Mesendoderm (in vitro differentiated cells): ENCODE data around the gene STX8.

ENCODE experiments used
- DNase-seq: peaks from one replicate; pipeline ENCODE4 v3.0.0; 2013
- H2AK5ac ChIP-seq: 2 replicates; pipeline ENCODE4 v1.6.1; 2013; ENCODE audit warnings: low read length, inconsistent platforms
- H2BK120ac ChIP-seq: 2 replicates; pipeline ENCODE4 v1.6.1; 2013; ENCODE audit warnings: low read depth, mild to moderate bottlenecking, low read length, moderate library complexity, mixed read lengths
- H2BK15ac ChIP-seq: replicated peaks from 2 replicates; pipeline ENCODE4 v1.6.1; 2013; ENCODE audit warnings: low read depth, mild to moderate bottlenecking, moderate library complexity
- H2BK5ac ChIP-seq: 2 replicates; pipeline ENCODE4 v1.6.1; 2013; ENCODE audit warnings: low read length, inconsistent platforms
- H3K18ac ChIP-seq: 2 replicates; pipeline ENCODE4 v1.6.1; 2013; ENCODE audit warnings: mild to moderate bottlenecking, low read length, mixed read lengths
- H3K23ac ChIP-seq: one replicate; pipeline ENCODE4 v1.6.1; 2013; ENCODE audit warnings: low read length
- H3K27ac ChIP-seq: 2 replicates; pipeline ENCODE4 v1.5.1; 2013; ENCODE audit warnings: low read depth, mild to moderate bottlenecking, inconsistent platforms, low read length, moderate library complexity
- H3K27me3 ChIP-seq: 2 replicates; pipeline ENCODE4 v1.6.1; 2013; ENCODE audit warnings: low read length, control low read depth, mild to moderate bottlenecking, inconsistent platforms; ENCODE audit not compliant: insufficient read depth, poor library complexity
- H3K36me3 ChIP-seq: 2 replicates; pipeline ENCODE4 v1.6.1; 2013; ENCODE audit warnings: low read length, inconsistent platforms; ENCODE audit not compliant: control insufficient read depth, insufficient read depth
- H3K4ac ChIP-seq: one replicate; pipeline ENCODE4 v1.6.1; 2013; ENCODE audit warnings: low read depth, mild to moderate bottlenecking, low read length, moderate library complexity
- H3K4me1 ChIP-seq: 2 replicates; pipeline ENCODE4 v1.6.1; 2013; ENCODE audit warnings: low read depth, low read length, inconsistent platforms; ENCODE audit not compliant: control insufficient read depth
- H3K4me2 ChIP-seq: 2 replicates; pipeline ENCODE4 v1.6.1; 2013; ENCODE audit warnings: low read length
- H3K4me3 ChIP-seq: 2 replicates; pipeline ENCODE4 v1.5.1; 2013; ENCODE audit warnings: mild to moderate bottlenecking, low read length
- H3K56ac ChIP-seq: one replicate; pipeline ENCODE4 v1.6.1; 2013; ENCODE audit warnings: low read length
- H3K79me1 ChIP-seq: 2 replicates; pipeline ENCODE4 v1.6.1; 2013; ENCODE audit warnings: low read length, inconsistent platforms
- H3K79me2 ChIP-seq: 2 replicates; pipeline ENCODE4 v1.6.1; 2013; ENCODE audit warnings: mild to moderate bottlenecking, low read length; ENCODE audit not compliant: control insufficient read depth, insufficient read depth
- H3K9ac ChIP-seq: 2 replicates; pipeline ENCODE4 v1.6.1; 2013; ENCODE audit warnings: low read length, inconsistent platforms
- H4K5ac ChIP-seq: one replicate; pipeline ENCODE4 v1.6.1; 2013; ENCODE audit warnings: low read length
- H4K8ac ChIP-seq: one replicate; pipeline ENCODE4 v1.6.1; 2013; ENCODE audit warnings: low read depth, mild to moderate bottlenecking, control low read depth, low read length, moderate library complexity
- WGBS: extraction: QIAGEN DNeasy Blood & Tissue Kit; methylation state at CpG from one replicate; pipeline ENCODE4 v1.1.7; 2013; ENCODE audit warnings: low lambda C conversion rate, missing lambda C conversion rate; ENCODE audit not compliant: insufficient coverage; ENCODE audit errors: extremely low coverage; 5-methylcytosine and 5-hydroxymethylcytosine counted together

Gene STX8

DNA sequence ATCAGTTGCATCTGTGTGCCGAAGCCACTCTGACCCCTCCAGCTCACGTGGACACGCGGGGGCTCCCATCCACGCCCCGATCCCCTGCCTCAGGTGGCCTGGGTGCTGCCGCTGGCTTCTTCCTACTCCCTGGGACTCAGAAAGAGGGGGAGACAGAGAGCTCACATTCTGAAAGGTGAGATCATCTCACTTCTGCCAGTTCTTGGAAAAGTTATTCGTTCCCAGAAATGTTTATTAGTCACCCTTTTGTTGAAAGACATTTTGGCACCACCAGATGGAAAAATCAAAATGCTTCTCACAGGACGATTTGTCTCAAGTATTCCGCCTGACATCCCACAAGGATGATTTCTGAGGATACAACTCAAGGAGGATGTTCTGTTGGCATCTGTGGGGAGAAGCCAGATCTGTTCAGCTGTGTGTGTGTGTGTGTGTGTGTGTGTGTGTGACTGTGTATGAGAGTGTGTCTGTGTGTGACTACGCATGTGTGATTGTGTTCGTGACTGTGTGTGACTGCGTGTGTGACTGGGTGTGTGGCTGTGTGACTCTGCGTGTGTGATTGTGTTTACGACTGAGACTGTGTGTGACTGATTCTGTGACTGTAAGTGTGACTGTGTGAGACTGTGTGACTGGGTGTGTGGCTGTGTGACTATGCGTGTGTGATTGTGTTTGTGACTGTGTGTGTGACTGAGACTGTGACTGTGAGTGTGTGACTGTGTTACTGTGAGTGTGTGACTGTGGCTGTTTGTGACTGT, 347.0 kb downstream of the STX8 start:
- Histone ChIP-seq H3K27ac (no peak overlapping the region), H3K4me1 (peaks cover 6% of the 10 kb centered on the region), H3K18ac (no peak overlapping the region), H3K9ac (no peak overlapping the region), H3K23ac (no peak overlapping the region), H3K4me3 (no peak overlapping the region), H3K27me3 (no peaks in the 10 kb centered on the region), H2BK120ac (no peak overlapping the region), H3K36me3 (no peaks in the 10 kb centered on the region), H3K56ac (no peak overlapping the region), H2BK15ac (no peak overlapping the region), H2AK5ac (peak overlapping the region; percentile 90), H4K5ac (no peak overlapping the region), H3K4me2 (no peak overlapping the region), H2BK5ac (no peak overlapping the region), H3K79me1 (no peaks in the 10 kb centered on the region), H3K79me2 (no peaks in the 10 kb centered on the region), H4K8ac (no peak overlapping the region), H3K4ac (no peak overlapping the region)
- DNase-seq, result no peak
- WGBS, result no CpG with 5 or more reads among the region's 16 CpGs

- peaks cover 6% of the 10 kb centered on the region for H3K4me1 ChIP-seq
- no peak for DNase-seq
- no peak overlapping the region for H4K8ac ChIP-seq
- 100% methylated on average over 3 of the region's 13 CpGs for WGBS
- no peak overlapping the region for H2BK5ac ChIP-seq
- H3K79me1 ChIP-seq, result no peaks in the 10 kb centered on the region
- no peaks in the 10 kb centered on the region for H3K79me2 ChIP-seq
- no peaks in the 10 kb centered on the region for H3K27me3 ChIP-seq
- no peak overlapping the region for H4K5ac ChIP-seq
- H2AK5ac ChIP-seq, result no peak overlapping the region
- no peak overlapping the region for H3K9ac ChIP-seq
- no peak overlapping the region for H3K27ac ChIP-seq
- H2BK15ac ChIP-seq, result no peak overlapping the region
- no peak overlapping the region for H3K4ac ChIP-seq
- H3K4me2 ChIP-seq, result no peak overlapping the region
- no peaks in the 10 kb centered on the region for H3K36me3 ChIP-seq
- H3K56ac ChIP-seq, result no peak overlapping the region
- no peak overlapping the region for H3K4me3 ChIP-seq
- no peak overlapping the region for H2BK120ac ChIP-seq
- no peak overlapping the region for H3K23ac ChIP-seq
- no peak overlapping the region for H3K18ac ChIP-seq
Observed at GRCh38 chr17:9227819-9228407, 347.7 kb downstream of the STX8 start.

DNA sequence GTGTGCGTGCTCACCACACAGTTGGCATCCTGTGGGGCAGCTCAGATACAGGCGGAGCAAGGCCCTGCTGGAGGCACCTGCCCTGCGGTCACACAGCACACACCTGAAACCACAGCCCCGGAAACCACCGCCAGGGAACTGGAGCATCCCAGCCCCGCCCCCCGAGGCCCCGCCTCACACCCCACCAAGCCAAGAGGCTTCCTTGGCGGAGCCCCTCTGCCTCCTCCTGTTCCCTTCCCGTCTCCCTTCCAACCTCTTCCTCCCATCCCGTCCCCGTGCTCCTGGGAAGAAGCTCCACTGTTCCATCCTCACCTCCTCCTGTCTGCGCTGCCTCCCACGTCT, 348.9 kb downstream of the STX8 start:
- H2BK15ac ChIP-seq, result no peak overlapping the region
- H3K9ac ChIP-seq, result no peak overlapping the region
- H3K27ac ChIP-seq, result no peak overlapping the region
- H3K79me1 ChIP-seq, result no peaks in the 10 kb centered on the region
- H3K4me2 ChIP-seq, result no peak overlapping the region
- H3K4me3 ChIP-seq, result no peak overlapping the region
- H3K27me3 ChIP-seq, result no peaks in the 10 kb centered on the region
- H3K56ac ChIP-seq, result no peak overlapping the region
- DNase-seq, result peak; percentile 53
- no peaks in the 10 kb centered on the region for H3K36me3 ChIP-seq
- H4K8ac ChIP-seq, result no peak overlapping the region
- no peak overlapping the region for H3K18ac ChIP-seq
- no peak overlapping the region for H2BK120ac ChIP-seq
- H3K23ac ChIP-seq, result no peak overlapping the region
- H3K4ac ChIP-seq, result no peak overlapping the region
- peaks cover 6% of the 10 kb centered on the region for H3K4me1 ChIP-seq
- WGBS, result no CpG with 5 or more reads among the region's 14 CpGs
- peak overlapping the region; percentile 86 for H2AK5ac ChIP-seq
- no peaks in the 10 kb centered on the region for H3K79me2 ChIP-seq
- H4K5ac ChIP-seq, result no peak overlapping the region
- no peak overlapping the region for H2BK5ac ChIP-seq

- WGBS, result no CpG with 5 or more reads among the region's 34 CpGs
- Histone ChIP-seq H2BK15ac (no peak overlapping the region), H3K79me1 (no peaks in the 10 kb centered on the region), H2BK120ac (no peak overlapping the region), H2AK5ac (no peak overlapping the region), H3K56ac (peak overlapping the region; percentile 60), H3K36me3 (no peaks in the 10 kb centered on the region), H4K8ac (no peak overlapping the region), H3K79me2 (no peaks in the 10 kb centered on the region), H3K4me2 (no peak overlapping the region), H3K4ac (peak overlapping the region; percentile 8), H3K27ac (no peak overlapping the region), H3K4me1 (peaks cover 8% of the 10 kb centered on the region), H3K23ac (no peak overlapping the region), H3K4me3 (no peak overlapping the region), H3K27me3 (no peaks in the 10 kb centered on the region), H3K18ac (peak overlapping the region; percentile 40), H4K5ac (no peak overlapping the region), H2BK5ac (no peak overlapping the region), H3K9ac (no peak overlapping the region)
- DNase-seq, result no peak
Observed at GRCh38 chr17:9226130-9226793, 349.4 kb downstream of the STX8 start.

DNA sequence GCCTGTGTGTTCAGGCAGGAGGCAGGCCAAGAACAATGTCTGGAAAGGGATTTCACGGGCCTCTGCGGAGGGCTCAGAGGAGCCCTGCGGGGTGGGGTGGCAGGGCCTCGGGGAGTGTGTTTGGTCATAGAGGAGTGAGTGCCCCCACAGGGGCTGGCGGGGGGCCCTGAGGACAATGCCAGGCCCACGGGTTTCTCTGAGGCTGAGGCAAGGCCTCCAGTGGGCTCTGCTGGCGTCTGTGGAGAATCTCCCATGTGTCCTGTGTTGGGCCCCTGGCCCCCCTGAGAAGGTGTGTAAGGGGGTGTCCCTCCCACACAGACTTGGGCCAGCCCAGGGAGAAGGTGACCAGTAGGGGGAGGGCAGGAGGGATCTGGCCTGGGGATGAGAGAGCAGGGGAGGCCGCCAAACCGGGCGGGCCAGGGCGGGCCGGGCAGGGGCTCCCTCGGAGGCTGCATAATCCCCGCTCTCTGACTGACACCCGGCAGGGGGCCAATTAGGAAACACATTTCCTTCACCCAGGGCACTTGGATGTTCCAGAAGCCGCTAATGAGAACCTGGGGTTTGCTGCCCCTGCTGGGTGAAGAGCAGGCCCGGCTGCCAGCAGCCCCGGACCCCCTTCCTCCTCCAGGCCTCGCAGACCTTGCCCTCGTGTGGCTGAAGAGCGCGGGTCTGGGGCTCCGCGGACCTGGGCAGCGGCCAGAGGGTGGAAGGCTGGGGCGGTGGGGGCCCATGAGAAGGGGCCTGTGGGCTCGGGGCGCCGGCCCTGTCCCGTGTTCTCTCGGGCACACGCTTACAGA, 350.1 kb downstream of the STX8 start:
- Histone ChIP-seq H3K27ac (no peak overlapping the region), H3K56ac (peak overlapping the region; percentile 60), H3K79me1 (no peaks in the 10 kb centered on the region), H4K5ac (no peak overlapping the region), H3K4me3 (no peak overlapping the region), H3K9ac (no peak overlapping the region), H3K18ac (peak overlapping the region; percentile 45), H3K36me3 (no peaks in the 10 kb centered on the region), H3K79me2 (no peaks in the 10 kb centered on the region), H4K8ac (no peak overlapping the region), H2AK5ac (no peak overlapping the region), H3K4me1 (peaks cover 11% of the 10 kb centered on the region), H3K27me3 (no peaks in the 10 kb centered on the region), H3K4ac (peak overlapping the region; percentile 8), H3K23ac (no peak overlapping the region), H2BK120ac (no peak overlapping the region), H3K4me2 (no peak overlapping the region), H2BK5ac (no peak overlapping the region), H2BK15ac (no peak overlapping the region)
- WGBS, result no CpG with 5 or more reads among the region's 32 CpGs
- peak; percentile 95 for DNase-seq
